Neural cell (in vitro differentiated cells): ENCODE data around the gene TECPR2. TPM values are rescaled to one million over a fixed set of nuclear protein-coding genes. Genes with fewer than 3 reads are reported as not detected.

ENCODE experiments used
- H2AFZ ChIP-seq: fragments of 200-600, 300-800 bp; sonication (generic), shearing (Covaris generic); 2 replicates; pipeline ENCODE4 v1.6.0; 2014; ENCODE audit warnings: low read depth, mild to moderate bottlenecking, antibody characterized with exemption, low read length, moderate library complexity
- H3F3A ChIP-seq: fragments of 200-600 bp; shearing (Covaris generic); 2 replicates; pipeline ENCODE4 v1.6.1; 2016; ENCODE audit warnings: mild to moderate bottlenecking, moderate library complexity, mixed read lengths, antibody characterized with exemption, low read length; ENCODE audit not compliant: insufficient read depth, poor library complexity, severe bottlenecking
- H3K27ac ChIP-seq: fragments of 200-600, 300-800 bp; sonication (generic), shearing (Covaris generic); 2 replicates; pipeline ENCODE4 v1.5.1; 2014; ENCODE audit warnings: mild to moderate bottlenecking, low read length, moderate library complexity
- H3K27me3 ChIP-seq: fragments of 300-800, 200-600 bp; sonication (generic), shearing (Covaris generic); 2 replicates; pipeline ENCODE4 v1.6.0; 2014; ENCODE audit warnings: mild to moderate bottlenecking, low read depth, low read length, moderate library complexity; ENCODE audit not compliant: insufficient read depth
- H3K36me3 ChIP-seq: fragments of 300-800, 200-600 bp; sonication (generic), shearing (Covaris generic); 2 replicates; pipeline ENCODE4 v1.5.1; 2014; ENCODE audit warnings: mild to moderate bottlenecking, antibody characterized with exemption, low read length, moderate library complexity; ENCODE audit not compliant: insufficient read depth
- H3K4me2 ChIP-seq: fragments of 300-800, 200-600 bp; sonication (generic), shearing (Covaris generic); 2 replicates; pipeline ENCODE4 v1.6.0; 2014; ENCODE audit warnings: mild to moderate bottlenecking, low read length
- H3K4me3 ChIP-seq: fragments of 300-800, 200-600 bp; sonication (generic), shearing (Covaris generic); 2 replicates; pipeline ENCODE4 v1.5.1; 2014; ENCODE audit warnings: mild to moderate bottlenecking, low read length, moderate library complexity
- H3K79me2 ChIP-seq: fragments of 200-600 bp; shearing (Covaris generic); replicated peaks from 2 replicates; pipeline ENCODE4 v1.6.0; 2014; ENCODE audit warnings: mild to moderate bottlenecking, low read length, moderate library complexity; ENCODE audit not compliant: insufficient read depth
- H3K9ac ChIP-seq: fragments of 300-800, 200-600 bp; sonication (generic), shearing (Covaris generic); 2 replicates; pipeline ENCODE4 v1.6.1; 2016; ENCODE audit warnings: mild to moderate bottlenecking, low read length, mixed read lengths
- H3K9me2 ChIP-seq: fragments of 200-600 bp; shearing (Covaris generic); 2 replicates; pipeline ENCODE4 v1.6.1; 2016; ENCODE audit warnings: mild to moderate bottlenecking, low read length, mixed read lengths; ENCODE audit not compliant: insufficient read depth
- H3K9me3 ChIP-seq: fragments of 200-600, 300-800 bp; sonication (generic), shearing (Covaris generic); 2 replicates; pipeline ENCODE4 v1.6.1; 2016; ENCODE audit warnings: mild to moderate bottlenecking, mixed run types, low read length, moderate library complexity, mixed read lengths
- H4K20me1 ChIP-seq: fragments of 200-600 bp; shearing (Covaris generic); 2 replicates; pipeline ENCODE4 v1.6.1; 2016; ENCODE audit warnings: mild to moderate bottlenecking, mixed run types; ENCODE audit not compliant: insufficient read depth
- CTCF ChIP-seq: fragments of 450-650 bp; IDR thresholded peaks from 2 replicates; pipeline ENCODE4 v1.5.1; 2014; ENCODE audit warnings: antibody characterized with exemption, mild to moderate bottlenecking, moderate library complexity; ENCODE audit not compliant: poor library complexity, severe bottlenecking
- EP300 ChIP-seq: fragments of 450-650 bp; conservative IDR thresholded peaks from 2 replicates; pipeline ENCODE4 v1.6.1; 2014; ENCODE audit warnings: antibody characterized with exemption, mild to moderate bottlenecking, moderate library complexity; ENCODE audit not compliant: poor library complexity, severe bottlenecking
- EZH2 ChIP-seq: fragments of 200-600, 300-800 bp; shearing (Covaris generic), sonication (generic); IDR thresholded peaks from 2 replicates; pipeline ENCODE4 v1.6.1; 2014; ENCODE audit warnings: antibody characterized with exemption, low read length, borderline replicate concordance, mild to moderate bottlenecking; ENCODE audit not compliant: insufficient read depth, poor library complexity, severe bottlenecking
- MXI1 ChIP-seq: fragments of 450-650 bp; conservative IDR thresholded peaks from 2 replicates; pipeline ENCODE4 v1.6.1; 2014; ENCODE audit warnings: antibody characterized with exemption, mild to moderate bottlenecking; ENCODE audit not compliant: poor library complexity, severe bottlenecking
- POLR2AphosphoS5 ChIP-seq: IDR thresholded peaks from 2 replicates; pipeline ENCODE4 v1.6.1; 2012
- RAD21 ChIP-seq: fragments of 450-650 bp; conservative IDR thresholded peaks from 2 replicates; pipeline ENCODE4 v1.6.1; 2014; ENCODE audit warnings: antibody characterized with exemption, mild to moderate bottlenecking, moderate library complexity
- REST ChIP-seq: IDR thresholded peaks from 2 replicates; pipeline ENCODE4 v1.6.1; 2012; ENCODE audit warnings: borderline replicate concordance
- SMC3 ChIP-seq: fragments of 450-650 bp; conservative IDR thresholded peaks from 2 replicates; pipeline ENCODE4 v1.6.1; 2014; ENCODE audit warnings: antibody characterized with exemption, mild to moderate bottlenecking, moderate library complexity; ENCODE audit not compliant: poor library complexity
- TAF1 ChIP-seq: IDR thresholded peaks from 2 replicates; pipeline ENCODE4 v1.6.1; 2012; ENCODE audit warnings: low read depth
- polyA plus RNA-seq: library from polyadenylated mRNA; depleted of rRNA; stranded (reverse); fragments of >200 nt; gene quantifications from 2 replicates; pipeline ENCODE4 v1.2.3, GENCODE V29; 2014

The TECPR2 gene
- polyA plus RNA-seq, 1 donor from 2014 or later, result 7.0 TPM

GRCh38 chr14:102457509-102457908, 94.8 kb downstream of the TECPR2 start:
- no peaks in the 10 kb centered on the region for H3K36me3 ChIP-seq
- H3K79me2 ChIP-seq, result no peaks in the 10 kb centered on the region
- H3F3A ChIP-seq, result no peaks in the 10 kb centered on the region
- no peak overlapping the region for H3K4me3 ChIP-seq
- TF ChIP-seq EZH2, result no peak
- TF ChIP-seq REST, result no peak
- no peak for TF ChIP-seq CTCF
- no peak for TF ChIP-seq POLR2AphosphoS5
- no peak for TF ChIP-seq TAF1
- TF ChIP-seq RAD21, result no peak
- no peak for TF ChIP-seq EP300
- no peak for TF ChIP-seq MXI1
- no peak for TF ChIP-seq SMC3
- no peaks in the 10 kb centered on the region for H4K20me1 ChIP-seq
- no peak overlapping the region for H2AFZ ChIP-seq
- no peaks in the 10 kb centered on the region for H3K27me3 ChIP-seq
- H3K9me2 ChIP-seq, result no peaks in the 10 kb centered on the region
- no peak overlapping the region for H3K9ac ChIP-seq
- H3K27ac ChIP-seq, result no peak overlapping the region
- H3K9me3 ChIP-seq, result no peaks in the 10 kb centered on the region
- H3K4me2 ChIP-seq, result no peak overlapping the region

DNA sequence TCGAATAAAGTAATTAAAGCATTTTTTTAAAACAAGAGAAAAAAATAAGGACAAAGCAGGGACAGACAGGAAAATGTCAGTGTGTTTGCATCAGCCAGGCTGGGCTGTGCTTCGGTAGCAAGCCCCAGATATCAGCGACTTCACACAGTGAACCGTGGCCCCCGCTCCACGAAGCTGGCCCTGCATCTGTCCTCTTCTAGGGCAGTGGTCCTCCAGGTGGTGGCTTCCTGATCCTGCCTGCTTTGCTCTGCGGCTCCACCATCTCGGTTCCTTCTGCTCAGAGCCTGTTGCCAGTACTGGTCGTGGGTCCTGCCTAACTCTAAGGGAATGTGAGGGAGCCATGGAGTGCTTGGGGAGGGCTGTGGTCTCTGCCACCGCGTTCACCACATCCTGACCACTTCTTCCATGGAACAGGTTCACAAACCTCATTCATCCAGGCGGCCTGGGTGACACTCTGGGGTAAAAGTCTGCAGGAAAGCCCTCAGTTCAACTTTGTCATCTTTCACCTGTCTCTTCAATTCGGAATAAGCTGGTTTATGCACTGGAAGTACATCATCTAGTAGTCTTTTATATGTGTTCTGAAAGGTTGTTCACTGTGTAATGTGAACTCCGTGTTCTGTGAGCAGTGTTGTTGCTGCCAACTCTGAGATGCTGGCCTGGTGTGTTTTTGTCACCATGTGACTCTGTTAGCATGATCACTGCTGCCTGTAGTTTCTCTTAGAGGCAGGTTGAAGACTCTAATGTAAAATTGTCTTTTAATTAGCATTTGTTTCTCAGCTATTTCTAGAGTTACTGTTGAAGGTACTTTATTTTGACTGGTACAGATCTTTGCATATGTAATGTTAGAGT, 99.0 kb downstream of the TECPR2 start:
- no peak for TF ChIP-seq MXI1
- TF ChIP-seq REST, result no peak
- no peak for TF ChIP-seq EP300
- no peak for TF ChIP-seq EZH2
- TF ChIP-seq RAD21, result no peak
- no peak for TF ChIP-seq CTCF
- no peak for TF ChIP-seq TAF1
- TF ChIP-seq SMC3, result no peak
- TF ChIP-seq POLR2AphosphoS5, result no peak
- Histone ChIP-seq H3K79me2 (no peaks in the 10 kb centered on the region), H3K27me3 (no peaks in the 10 kb centered on the region), H3K27ac (no peak overlapping the region), H2AFZ (no peak overlapping the region), H4K20me1 (no peaks in the 10 kb centered on the region), H3K4me2 (no peak overlapping the region), H3F3A (no peaks in the 10 kb centered on the region), H3K36me3 (no peaks in the 10 kb centered on the region), H3K4me3 (no peak overlapping the region), H3K9me2 (no peaks in the 10 kb centered on the region), H3K9me3 (no peaks in the 10 kb centered on the region), H3K9ac (no peak overlapping the region)
